IMR-90 (cell line): ENCODE measurements around the gene ADORA2A. TPM values are rescaled to one million over a fixed set of nuclear protein-coding genes. Genes with fewer than 3 reads are reported as not detected.

Experiments
- ATAC-seq: fragments of 200-7000 bp; cut with Tn5 transposase; 2 replicates; pipeline ENCODE4 v1.9.1; 2020; ENCODE audit warnings: low read depth, mild to moderate bottlenecking, moderate library complexity
- BruUV-seq: library from RNA; stranded (reverse); fragments of 400-500 nt; replicated peaks from 2 replicates; lab custom pipeline; 2021; lab: Mats Ljungman, UMichigan
- CTCF ChIA-PET: fragments of 300-600 bp; formaldehyde crosslinking; extraction: SDS; loops from one replicate; lab custom pipeline; 2021; ENCODE audit warnings: antibody characterized with exemption; lab: Yijun Ruan, JAX
- POLR2A ChIA-PET: fragments of 300-600 bp; sonication (Branson Sonifier 250); formaldehyde crosslinking; loops from one replicate; lab custom pipeline; 2022; ENCODE audit warnings: antibody characterized with exemption; ENCODE audit not compliant: unreplicated experiment; lab: Charles Lee
- DNase-seq: peaks from one replicate; pipeline ENCODE4 v3.0.0; 2013
- H2AFZ ChIP-seq: replicated peaks from 2 replicates; pipeline ENCODE3; 2013; ENCODE audit warnings: low read length, mild to moderate bottlenecking; ENCODE audit not compliant: poor library complexity
- H2AK5ac ChIP-seq: 2 replicates; pipeline ENCODE4 v1.6.1; 2013; ENCODE audit warnings: low read depth, low read length, inconsistent platforms
- H2AK9ac ChIP-seq: replicated peaks from 2 replicates; pipeline ENCODE3; 2013; ENCODE audit warnings: mild to moderate bottlenecking, low read depth, low read length, moderate library complexity; ENCODE audit not compliant: poor library complexity
- H2BK120ac ChIP-seq: 2 replicates; pipeline ENCODE4 v1.6.1; 2013; ENCODE audit warnings: low read depth, low read length, inconsistent platforms
- H2BK15ac ChIP-seq: 3 replicates; pipeline ENCODE4 v1.6.1; 2013; ENCODE audit warnings: low read depth, low read length, inconsistent platforms
- H2BK20ac ChIP-seq: 2 replicates; pipeline ENCODE4 v1.6.1; 2013; ENCODE audit warnings: low read depth, mild to moderate bottlenecking, inconsistent platforms, low read length, moderate library complexity
- H2BK5ac ChIP-seq: 2 replicates; pipeline ENCODE4 v1.6.1; 2013; ENCODE audit warnings: mild to moderate bottlenecking, low read depth, low read length, inconsistent platforms; ENCODE audit not compliant: poor library complexity, severe bottlenecking
- H3K14ac ChIP-seq: replicated peaks from 2 replicates; pipeline ENCODE4 v1.6.1; 2013; ENCODE audit warnings: low read depth, low read length, inconsistent platforms
- H3K18ac ChIP-seq: 2 replicates; pipeline ENCODE4 v1.6.1; 2013; ENCODE audit warnings: low read depth, low read length, control low read depth
- H3K23ac ChIP-seq: 2 replicates; pipeline ENCODE4 v1.6.1; 2013; ENCODE audit warnings: low read depth, low read length, inconsistent platforms
- H3K27ac ChIP-seq: 2 replicates; pipeline ENCODE4 v1.5.1; 2013; ENCODE audit warnings: mild to moderate bottlenecking, control low read depth, low read length; ENCODE audit not compliant: insufficient read depth
- H3K27me3 ChIP-seq: 2 replicates; pipeline ENCODE4 v1.6.1; 2013; ENCODE audit warnings: low read length; ENCODE audit not compliant: control insufficient read depth, insufficient read depth
- H3K36me3 ChIP-seq: 2 replicates; pipeline ENCODE4 v1.6.1; 2013; ENCODE audit warnings: low read length, mixed read lengths; ENCODE audit not compliant: control insufficient read depth, insufficient read depth
- H3K4ac ChIP-seq: 2 replicates; pipeline ENCODE4 v1.6.1; 2013; ENCODE audit warnings: low read depth, low read length, inconsistent platforms
- H3K4me1 ChIP-seq: 2 replicates; pipeline ENCODE4 v1.6.1; 2013; ENCODE audit warnings: low read length, mixed read lengths; ENCODE audit not compliant: control insufficient read depth, insufficient read depth
- H3K4me2 ChIP-seq: 2 replicates; pipeline ENCODE4 v1.6.1; 2013; ENCODE audit warnings: low read depth, mild to moderate bottlenecking, control low read depth, low read length, moderate library complexity
- H3K4me3 ChIP-seq: 2 replicates; pipeline ENCODE4 v1.5.1; 2013; ENCODE audit warnings: low read depth, mild to moderate bottlenecking, control low read depth, low read length, moderate library complexity; ENCODE audit not compliant: insufficient read depth
- H3K56ac ChIP-seq: 2 replicates; pipeline ENCODE4 v1.6.1; 2013; ENCODE audit warnings: low read length, inconsistent platforms; ENCODE audit not compliant: insufficient read depth; ENCODE audit errors: extremely low read depth
- H3K79me1 ChIP-seq, 2 experiments: 2 replicates each; pipeline ENCODE4 v1.6.1; 2013; ENCODE audit warnings: low read length in 2 of 2, inconsistent platforms in 1 of 2, low read depth in 1 of 2
- H3K9ac ChIP-seq: 2 replicates; pipeline ENCODE4 v1.6.1; 2013; ENCODE audit warnings: low read depth, low read length, control low read depth
- H3K9me1 ChIP-seq: 2 replicates; pipeline ENCODE4 v1.6.1; 2013; ENCODE audit warnings: low read length, inconsistent platforms; ENCODE audit not compliant: insufficient read depth
- H3K9me3 ChIP-seq: 2 replicates; pipeline ENCODE4 v1.6.1; 2013; ENCODE audit warnings: low read length; ENCODE audit not compliant: control insufficient read depth, insufficient read depth
- H4K20me1 ChIP-seq: 2 replicates; pipeline ENCODE4 v1.6.1; 2013; ENCODE audit warnings: low read length, inconsistent platforms; ENCODE audit not compliant: insufficient read depth
- H4K5ac ChIP-seq: 2 replicates; pipeline ENCODE4 v1.6.1; 2013; ENCODE audit warnings: mild to moderate bottlenecking, low read depth, low read length, control low read depth
- H4K8ac ChIP-seq, 2 experiments: 2 replicates each; pipeline ENCODE4 v1.6.1; 2013; ENCODE audit warnings: low read depth in 2 of 2, low read length in 2 of 2, control low read depth in 1 of 2, inconsistent platforms in 1 of 2
- H4K91ac ChIP-seq: 2 replicates; pipeline ENCODE4 v1.6.1; 2013; ENCODE audit warnings: low read depth, low read length, inconsistent platforms; ENCODE audit not compliant: insufficient read depth
- POLR2A ChIP-seq: IDR thresholded peaks from 2 replicates; pipeline ENCODE4 v1.6.1; 2012; ENCODE audit warnings: mild to moderate bottlenecking, low read depth, low read length
- WGBS, 2 experiments: methylation state at CpG; one replicate each; pipeline versions ENCODE4 v1.1.5 to v1.1.7; 2013; ENCODE audit warnings: missing lambda C conversion rate in 2 of 2; ENCODE audit not compliant: insufficient read length in 1 of 2; ENCODE audit errors: extremely low coverage in 2 of 2; 5-methylcytosine and 5-hydroxymethylcytosine counted together
- dilution Hi-C: fragments of 300-500 bp; cut with HindIII; formaldehyde crosslinking; loops from one replicate; pipeline ENCODE4 v1.14.3; 2018; ENCODE audit warnings: low sequenced_read_pairs; ENCODE audit not compliant: unreplicated experiment
- in situ Hi-C: fragments of 300-500 bp; cut with MboI; formaldehyde crosslinking; loops from 3 replicates; pipeline ENCODE4 v1.14.3; 2019; ENCODE audit warnings: low sequenced_read_pairs, inconsistent platforms, mixed read lengths
- intact Hi-C: fragments of 100-400 bp; cut with micrococcal nuclease; formaldehyde crosslinking; loops from 2 replicates; pipeline ENCODE4 v1.10.0; 2022
- polyA plus RNA-seq, 3 experiments: library from polyadenylated mRNA; depleted of rRNA; stranded (reverse); fragments of >200 nt; gene quantifications; 2 replicates each; pipeline ENCODE4 v1.2.3, GENCODE V29; 2012; ENCODE audit warnings: low replicate concordance in 1 of 3
- total RNA-seq: library from RNA; depleted of rRNA; stranded (reverse); fragments of >200 nt; gene quantifications from 2 replicates; pipeline ENCODE4 v1.2.3, GENCODE V29; 2012
- TF ChIP-seq, protein P1 (sequence below): fragments of 150-350 bp; IDR thresholded peaks from 2 replicates; pipeline ENCODE4 v1.6.1; 2016; ENCODE audit warnings: low read depth, mild to moderate bottlenecking, low read length, moderate library complexity, borderline replicate concordance

Gene ADORA2A
- total and polyA plus RNA-seq, 2 of the 4 experiments (the other 2 are of a cell fraction), result 0.36 to 1.1 TPM

DNA sequence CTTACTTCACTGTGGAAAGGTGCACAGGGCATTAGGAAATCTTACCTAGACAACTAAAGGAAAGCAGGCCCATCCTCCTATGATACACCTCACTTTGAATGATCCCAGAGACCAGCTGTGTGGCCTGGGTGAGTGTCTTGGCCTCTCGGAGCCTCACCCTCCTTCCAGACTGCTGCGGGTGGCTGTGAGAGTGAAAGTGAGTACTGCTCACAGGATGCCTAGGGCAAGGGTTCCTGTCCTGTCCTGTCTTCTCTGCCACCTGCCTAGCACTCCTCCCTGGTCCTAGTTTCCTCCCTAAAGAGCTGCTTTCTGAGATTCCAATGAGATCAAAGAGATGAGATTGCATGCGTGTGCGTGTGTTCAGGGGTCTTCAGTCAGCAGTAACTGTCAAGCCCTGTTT is 19.5 kb upstream of the ADORA2A start:
- POLR2A ChIA-PET, result no interaction called here
- no peak overlapping the region for H3K4me3 ChIP-seq
- CTCF ChIA-PET, result no interaction called here
- intact Hi-C loops (no loop called here), in situ Hi-C loops (no loop called here), dilution Hi-C loops (no loop called here)
- ATAC-seq (no peak), DNase-seq (no peak)
- peak overlapping the region; percentile 34 for H2AK9ac ChIP-seq
- H2BK15ac ChIP-seq, result 0 out of 3 replicates have a peak overlapping the region, but pooled peaks have one; percentile 28
- peak overlapping the region; percentile 57 for H3K4ac ChIP-seq
- H3K56ac ChIP-seq, result no peak overlapping the region
- WGBS, 2 experiments, result no CpG with 5 or more reads among the region's 4 CpGs
- H4K8ac ChIP-seq, result no peak overlapping the region
- no peak overlapping the region for H3K4me2 ChIP-seq
- no peaks in the 10 kb centered on the region for H3K9me3 ChIP-seq
- peaks cover 59 to 94% of the 10 kb centered on the region in 2 experiments for H3K79me1 ChIP-seq
- peak overlapping the region; percentile 49; the same call in 1 of the 2 replicates for H3K23ac ChIP-seq
- H4K5ac ChIP-seq, result no peak overlapping the region
- TF ChIP-seq, protein P1, sequence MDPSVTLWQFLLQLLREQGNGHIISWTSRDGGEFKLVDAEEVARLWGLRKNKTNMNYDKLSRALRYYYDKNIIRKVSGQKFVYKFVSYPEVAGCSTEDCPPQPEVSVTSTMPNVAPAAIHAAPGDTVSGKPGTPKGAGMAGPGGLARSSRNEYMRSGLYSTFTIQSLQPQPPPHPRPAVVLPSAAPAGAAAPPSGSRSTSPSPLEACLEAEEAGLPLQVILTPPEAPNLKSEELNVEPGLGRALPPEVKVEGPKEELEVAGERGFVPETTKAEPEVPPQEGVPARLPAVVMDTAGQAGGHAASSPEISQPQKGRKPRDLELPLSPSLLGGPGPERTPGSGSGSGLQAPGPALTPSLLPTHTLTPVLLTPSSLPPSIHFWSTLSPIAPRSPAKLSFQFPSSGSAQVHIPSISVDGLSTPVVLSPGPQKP, result no peak
- TF ChIP-seq POLR2A, result no peak
- H3K18ac ChIP-seq, result no peak overlapping the region
- peaks cover 24% of the 10 kb centered on the region for H4K20me1 ChIP-seq
- H2BK20ac ChIP-seq, result peak overlapping the region; percentile 27; the same call in 1 of the 2 replicates
- H3K27me3 ChIP-seq, result no peaks in the 10 kb centered on the region
- no TSS peak for BruUV-seq
- peaks cover 53% of the 10 kb centered on the region for H3K9me1 ChIP-seq
- peaks cover 18% of the 10 kb centered on the region; the same call in 1 of the 2 replicates for H3K36me3 ChIP-seq
- no peak overlapping the region for H3K27ac ChIP-seq
- H3K14ac ChIP-seq, result peak overlapping the region; percentile 62
- H3K4me1 ChIP-seq, result peaks cover 28% of the 10 kb centered on the region
- no peak overlapping the region for H3K9ac ChIP-seq
- peak overlapping the region; percentile 9; the same call in 1 of the 2 replicates for H2BK120ac ChIP-seq
- H2AFZ ChIP-seq, result no peak overlapping the region
- no peak overlapping the region for H2BK5ac ChIP-seq
- no peak overlapping the region for H4K91ac ChIP-seq
- peak overlapping the region; percentile 51 for H2AK5ac ChIP-seq
